Measurements from ENCODE around the gene FOXP1. TPM values are rescaled to one million over a fixed set of nuclear protein-coding genes. Genes with fewer than 3 reads are reported as not detected.

Gene FOXP1
- total and polyA plus RNA-seq, 2 of the 8 experiments (the other 6 are each of a cell fraction or from before 2014, with no cell fraction given): 13.9 to 25.4 TPM

- Histone ChIP-seq H3K27ac (ENCODE audit: low read depth, low read length) (no peak overlapping the region), H3K36me3 (ENCODE audit: control insufficient read depth in 2 of 4, insufficient read depth in 4 of 4, low read length in 3 of 4) (no peaks in the 10 kb centered on the region), H3K27me3 (replicated peaks in 1 of 4; ENCODE audit: control insufficient read depth in 3 of 4, extremely low read depth in 1 of 4, insufficient read depth in 3 of 4, low read length in 3 of 4) (no peaks in the 10 kb centered on the region), H3K23me2 (ENCODE audit: low read depth, low read length) (no peaks in the 10 kb centered on the region), H3K79me1 (ENCODE audit: low read depth, low read length) (peaks cover 5% of the 10 kb centered on the region), H2BK15ac (ENCODE audit: low read length) (no peak overlapping the region), H3K79me2 (ENCODE audit: control insufficient read depth in 1 of 2, insufficient read depth in 2 of 2, low read length in 2 of 2) (peaks cover 0 to 16% of the 10 kb centered on the region in 2 experiments; a peak in 1 of 4 replicates), H4K8ac (ENCODE audit: extremely low read depth, insufficient read depth, low read length) (no peak overlapping the region; the same call in 1 of the 2 replicates), H2BK120ac (replicated peaks; ENCODE audit: low read depth, low read length) (no peak overlapping the region), H4K91ac (replicated peaks; ENCODE audit: insufficient read length, low read length) (no peak overlapping the region), H4K5ac (ENCODE audit: insufficient read length, low read depth, low read length) (no peak overlapping the region), H2BK12ac (ENCODE audit: low read depth, low read length) (no peak overlapping the region), H3K4me2 (ENCODE audit: insufficient read depth in 1 of 2, low read depth in 2 of 2, low read length in 2 of 2) (no peak overlapping the region), H2AK5ac (ENCODE audit: low read depth, low read length) (no peak overlapping the region), H4K20me1 (replicated peaks in 1 of 2; ENCODE audit: control insufficient read depth in 1 of 2, insufficient read depth in 2 of 2, low read length in 2 of 2) (peaks cover 0 to 2% of the 10 kb centered on the region in 2 experiments), H3K9me3 (ENCODE audit: insufficient read depth in 2 of 2, low read depth in 1 of 2, low read length in 1 of 2) (no peaks in the 10 kb centered on the region), H3K56ac (replicated peaks; ENCODE audit: insufficient read length, low read depth, low read length) (no peak overlapping the region), H3K4me3 (ENCODE audit: extremely low read depth in 1 of 4, insufficient read depth in 2 of 4, low read depth in 3 of 4, low read length in 4 of 4) (no peak overlapping the region), H3K23ac (ENCODE audit: insufficient read length) (no peak overlapping the region), H3K4me1 (replicated peaks in 1 of 4; ENCODE audit: control insufficient read depth in 3 of 4, insufficient read depth in 4 of 4, low read length in 3 of 4) (peaks cover 2 to 10% (median 7%) of the 10 kb centered on the region in 4 experiments; a peak in 5 of 7 replicates), H2AFZ (ENCODE audit: low read length) (no peak overlapping the region), H2BK5ac (ENCODE audit: low read depth, low read length) (no peak overlapping the region), H3K14ac (ENCODE audit: insufficient read length) (no peak overlapping the region), H3K4ac (replicated peaks; ENCODE audit: insufficient read length, low read depth, low read length) (no peak overlapping the region), H3K18ac (ENCODE audit: extremely low read depth, low read length) (no peak overlapping the region), H2BK20ac (ENCODE audit: low read length) (no peak overlapping the region), H3K9ac (replicated peaks in 1 of 4; ENCODE audit: extremely low read depth in 1 of 4, low read depth in 3 of 4, low read length in 3 of 4) (no peak overlapping the region)
- DNase-seq (ENCODE audit: low read depth in 1 of 2, low spot score in 2 of 2) (no peak), FAIRE-seq (no peak)
- 93% methylated on average over 4 of the region's 4 CpGs; no CpG with 5 or more reads in 1 of the 2 experiments for WGBS, 2 experiments (ENCODE audit: extremely low coverage in 1 of 2, insufficient coverage in 1 of 2, insufficient read length in 1 of 2, insufficient replicate concordance in 2 of 2, low coverage in 1 of 2, low lambda C conversion rate in 2 of 2, missing lambda C conversion rate in 1 of 2)
- ChIA-PET CTCF (ENCODE audit: partially characterized antibody) (interaction anchor here (0.6 to 1.7 kb wide), 2 partner anchors 11 to 35 kb away, joined by 3 to 9 read pairs; no protein-coding TSS in a partner anchor), POLR2A (ENCODE audit: partially characterized antibody) (no interaction called here)
- TF ChIP-seq RXRA (IDR thresholded peaks at IDR 0.05; ENCODE audit: insufficient read depth, low read depth, low read length) (no peak), POU5F1 (IDR thresholded peaks at IDR 0.05; ENCODE audit: low read depth, low read length) (no peak), BRCA1 (IDR thresholded peaks at IDR 0.05; ENCODE audit: low read depth, low read length) (no peak), CTBP2 (IDR thresholded peaks at IDR 0.05; ENCODE audit: borderline replicate concordance, insufficient read depth, insufficient read length, low read length) (no peak)
- TF ChIP-seq, protein P1, sequence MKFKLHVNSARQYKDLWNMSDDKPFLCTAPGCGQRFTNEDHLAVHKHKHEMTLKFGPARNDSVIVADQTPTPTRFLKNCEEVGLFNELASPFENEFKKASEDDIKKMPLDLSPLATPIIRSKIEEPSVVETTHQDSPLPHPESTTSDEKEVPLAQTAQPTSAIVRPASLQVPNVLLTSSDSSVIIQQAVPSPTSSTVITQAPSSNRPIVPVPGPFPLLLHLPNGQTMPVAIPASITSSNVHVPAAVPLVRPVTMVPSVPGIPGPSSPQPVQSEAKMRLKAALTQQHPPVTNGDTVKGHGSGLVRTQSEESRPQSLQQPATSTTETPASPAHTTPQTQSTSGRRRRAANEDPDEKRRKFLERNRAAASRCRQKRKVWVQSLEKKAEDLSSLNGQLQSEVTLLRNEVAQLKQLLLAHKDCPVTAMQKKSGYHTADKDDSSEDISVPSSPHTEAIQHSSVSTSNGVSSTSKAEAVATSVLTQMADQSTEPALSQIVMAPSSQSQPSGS (IDR thresholded peaks at IDR 0.05; ENCODE audit: low read length): no peak
Measured at GRCh38 chr3:71225951-71226564, 357.5 kb downstream of the FOXP1 start.

All from H1 (cell line).